Endothelial cell of umbilical vein (primary cell): ENCODE data around the gene TNRC6C. TPM values are rescaled to one million over a fixed set of nuclear protein-coding genes. Genes with fewer than 3 reads are reported as not detected.

ENCODE experiments used
- BruUV-seq: library from RNA; stranded (reverse); fragments of 400-500 nt; replicated peaks from 2 replicates; lab custom pipeline; 2021; lab: Mats Ljungman, UMichigan
- CTCF ChIA-PET: fragments of 300-600, 350-600 bp; sonication (Branson Sonifier 250); formaldehyde crosslinking; loops from one replicate; lab custom pipeline; 2021; ENCODE audit warnings: antibody characterized with exemption, inconsistent platforms; lab: Charles Lee
- POLR2A ChIA-PET: fragments of 300-600, 350-600 bp; sonication (Branson Sonifier 250); formaldehyde crosslinking; loops from one replicate; lab custom pipeline; 2021; ENCODE audit warnings: antibody characterized with exemption, inconsistent platforms; lab: Charles Lee
- DNase-seq: peaks from one replicate; pipeline ENCODE4 v3.0.0-alpha.2; 2011; ENCODE audit warnings: low read depth, low spot score
- FAIRE-seq: peaks from 2 replicates; lab custom pipeline; 2011; peaks lifted over from hg19 to GRCh38; lab: Jason Lieb, UNC
- H2AFZ ChIP-seq: 2 replicates; pipeline ENCODE4 v1.6.0; 2012; ENCODE audit warnings: low read depth, low read length, control low read depth, inconsistent platforms
- H3K27ac ChIP-seq: 2 replicates; pipeline ENCODE4 v1.5.1; 2011; ENCODE audit warnings: low read depth, mild to moderate bottlenecking, control low read depth, low read length, moderate library complexity; ENCODE audit not compliant: insufficient read depth
- H3K27me3 ChIP-seq, 2 experiments: 2 replicates each; pipeline versions ENCODE4 v1.6.0 to v1.6.1; 2011; ENCODE audit warnings: low read length in 2 of 2, mixed read lengths in 1 of 2; ENCODE audit not compliant: control insufficient read depth in 2 of 2, insufficient read depth in 2 of 2
- H3K36me3 ChIP-seq, 2 experiments: 2 replicates in 1 of 2; 3 replicates in 1 of 2; pipeline ENCODE4 v1.5.1; 2011; ENCODE audit warnings: low read length in 2 of 2, mild to moderate bottlenecking in 1 of 2, moderate library complexity in 1 of 2; ENCODE audit not compliant: control insufficient read depth in 2 of 2, insufficient read depth in 2 of 2; ENCODE audit errors: extremely low read depth in 1 of 2
- H3K4me1 ChIP-seq: 3 replicates; pipeline ENCODE4 v1.5.1; 2011; ENCODE audit warnings: mild to moderate bottlenecking, low read length; ENCODE audit not compliant: control insufficient read depth, insufficient read depth; ENCODE audit errors: extremely low read depth
- H3K4me2 ChIP-seq: 2 replicates; pipeline ENCODE4 v1.6.1; 2011; ENCODE audit warnings: low read length, control low read depth, mixed read lengths; ENCODE audit not compliant: insufficient read depth
- H3K4me3 ChIP-seq, 3 experiments: fragments of 200-600 bp in 1 of 3; sonication (generic), shearing (Covaris generic) in 1 of 3; replicated peaks in 1 of 3; 2 replicates each; pipeline ENCODE4 v1.5.1; 2011 to 2016; ENCODE audit warnings: control low read depth in 3 of 3, low read length in 3 of 3, mild to moderate bottlenecking in 2 of 3, inconsistent platforms in 1 of 3, low read depth in 1 of 3, moderate library complexity in 1 of 3; ENCODE audit not compliant: insufficient read depth in 1 of 3
- H3K79me2 ChIP-seq: 2 replicates; pipeline ENCODE4 v1.6.0; 2012; ENCODE audit warnings: low read length, inconsistent platforms; ENCODE audit not compliant: control insufficient read depth, insufficient read depth
- H3K9ac ChIP-seq: replicated peaks from 2 replicates; pipeline ENCODE3; 2011; ENCODE audit warnings: low read length, control low read depth; ENCODE audit not compliant: insufficient read depth; ENCODE audit errors: extremely low read depth
- H3K9me1 ChIP-seq: replicated peaks from 3 replicates; pipeline ENCODE4 v1.6.0; 2011; ENCODE audit warnings: mild to moderate bottlenecking, low read length; ENCODE audit not compliant: control insufficient read depth, insufficient read depth; ENCODE audit errors: extremely low read depth
- H3K9me3 ChIP-seq: replicated peaks from 2 replicates; pipeline ENCODE4 v1.5.1; 2012; ENCODE audit warnings: low read length, inconsistent platforms; ENCODE audit not compliant: control insufficient read depth, insufficient read depth
- H4K20me1 ChIP-seq: replicated peaks from 2 replicates; pipeline ENCODE3; 2011; ENCODE audit warnings: mild to moderate bottlenecking, low read length; ENCODE audit not compliant: control insufficient read depth, insufficient read depth; ENCODE audit errors: extremely low read depth
- CTCF ChIP-seq, 2 donors: IDR thresholded peaks; 1 replicate in 1 of 2; 2 replicates in 1 of 2; pipeline ENCODE4 v1.5.1; 2011; ENCODE audit warnings: low read length in 2 of 2, mild to moderate bottlenecking in 2 of 2, moderate library complexity in 2 of 2, control low read depth in 1 of 2, inconsistent platforms in 1 of 2, low read depth in 1 of 2; ENCODE audit not compliant: insufficient read depth in 1 of 2; ENCODE audit errors: extremely low read depth in 1 of 2
- EZH2 ChIP-seq: IDR thresholded peaks from 2 replicates; pipeline ENCODE4 v1.6.1; 2012; ENCODE audit warnings: borderline replicate concordance, low read depth, mild to moderate bottlenecking, moderate library complexity, low read length, inconsistent platforms; ENCODE audit not compliant: severe bottlenecking
- FOS ChIP-seq: IDR thresholded peaks from 2 replicates; pipeline ENCODE4 v1.6.1; 2011; ENCODE audit warnings: mild to moderate bottlenecking, low read length, moderate library complexity, borderline replicate concordance; ENCODE audit not compliant: insufficient read depth
- GATA2 ChIP-seq: IDR thresholded peaks from 2 replicates; pipeline ENCODE4 v1.7.0; 2011; ENCODE audit warnings: low read depth, mild to moderate bottlenecking, moderate library complexity, mixed read lengths, low read length; ENCODE audit not compliant: insufficient read length, insufficient read depth
- JUN ChIP-seq: IDR thresholded peaks from 2 replicates; pipeline ENCODE4 v1.6.1; 2011; ENCODE audit warnings: borderline replicate concordance, low read depth; ENCODE audit not compliant: insufficient read length, insufficient read depth
- MAX ChIP-seq: IDR thresholded peaks from 2 replicates; pipeline ENCODE4 v1.6.1; 2011; ENCODE audit not compliant: insufficient read depth, insufficient read length
- MYC ChIP-seq: IDR thresholded peaks from one replicate; pipeline ENCODE4 v1.6.1; 2011; ENCODE audit warnings: mild to moderate bottlenecking, low read depth, low read length
- POLR2A ChIP-seq: IDR thresholded peaks from 2 replicates; pipeline ENCODE4 v1.6.1; 2012; ENCODE audit warnings: low read depth, mild to moderate bottlenecking, control low read depth, low read length
- POLR2AphosphoS5 ChIP-seq: IDR thresholded peaks from 2 replicates; pipeline ENCODE4 v1.6.1; 2012; ENCODE audit warnings: low read depth, mild to moderate bottlenecking, control low read depth, low read length, moderate library complexity; ENCODE audit not compliant: insufficient read depth
- dilution Hi-C: fragments of 300-500 bp; cut with MboI; formaldehyde crosslinking; loops from one replicate; pipeline ENCODE4 v1.15.0; 2019; ENCODE audit warnings: low sequenced_read_pairs; ENCODE audit not compliant: extremely low pct_ligation_motif_present
- intact Hi-C: fragments of 100-400 bp; cut with micrococcal nuclease; formaldehyde crosslinking; loops from one replicate; pipeline ENCODE4 v1.10.0; 2022
- polyA plus RNA-seq, 4 experiments: library from polyadenylated mRNA; depleted of rRNA in 3 of 4; stranded (reverse) in 3 of 4; unstranded in 1 of 4; fragments of >200 nt; gene quantifications; 2 replicates each; pipeline versions ENCODE4 v1.2.1 to v1.2.3, GENCODE V29; 2011 to 2012; ENCODE audit warnings: missing spikeins in 1 of 4
- total RNA-seq: library from RNA; stranded (reverse); gene quantifications from 2 replicates; pipeline ENCODE4 v1.2.3, GENCODE V29; 2021

Gene TNRC6C
- total and polyA plus RNA-seq, 2 donors (not counting 3 experiments of a cell fraction or from before 2014, with no cell fraction given): 2.1 to 17.5 TPM

GRCh38 chr17:78127239-78127887 is 168.9 kb downstream of the TNRC6C start:
- BruUV-seq: no TSS peak
- peak overlapping the region; percentile 56 for H3K27ac ChIP-seq
- H3K27me3 ChIP-seq: no peaks in the 10 kb centered on the region
- H4K20me1 ChIP-seq: no peaks in the 10 kb centered on the region
- no peaks in the 10 kb centered on the region for H3K9me3 ChIP-seq
- dilution Hi-C loops: no loop called here
- peak overlapping the region; percentile 67 for H3K4me2 ChIP-seq
- DNase-seq (no peak), FAIRE-seq (peak; percentile 65)
- no peaks in the 10 kb centered on the region for H3K79me2 ChIP-seq
- peak overlapping the region; percentile 52 to 87 (median 60) for H3K4me3 ChIP-seq
- intact Hi-C loops: loop anchor here (5.0 kb wide), 1 partner anchor 125 kb away; no protein-coding TSS in a partner anchor
- H3K9me1 ChIP-seq: no peaks in the 10 kb centered on the region
- CTCF ChIA-PET: interaction anchor here (0.7 to 2.9 kb wide), 10 partner anchors 8 to 294 kb away, joined by 3 to 14 read pairs (median 5); no protein-coding TSS in a partner anchor
- peak overlapping the region; percentile 56 for H3K9ac ChIP-seq
- H3K36me3 ChIP-seq: peaks cover 0 to 7% of the 10 kb centered on the region in 2 experiments
- POLR2A ChIA-PET: no interaction called here
- no peak for TF ChIP-seq POLR2A
- TF ChIP-seq POLR2AphosphoS5: no peak
- no peak for TF ChIP-seq CTCF (IDR thresholded peaks at IDR 0.05; ENCODE audit: extremely low read depth in 1 of 2, insufficient read depth in 1 of 2, low read depth in 1 of 2, low read length in 2 of 2)
- no peak for TF ChIP-seq JUN
- TF ChIP-seq FOS: no peak
- no peak for TF ChIP-seq MAX
- no peak for TF ChIP-seq EZH2
- no peak for TF ChIP-seq GATA2
- TF ChIP-seq MYC: no peak
- peaks cover 26% of the 10 kb centered on the region for H3K4me1 ChIP-seq
- H2AFZ ChIP-seq: peak overlapping the region; percentile 78
